ENCODE data around the gene TAB2.

DNA sequence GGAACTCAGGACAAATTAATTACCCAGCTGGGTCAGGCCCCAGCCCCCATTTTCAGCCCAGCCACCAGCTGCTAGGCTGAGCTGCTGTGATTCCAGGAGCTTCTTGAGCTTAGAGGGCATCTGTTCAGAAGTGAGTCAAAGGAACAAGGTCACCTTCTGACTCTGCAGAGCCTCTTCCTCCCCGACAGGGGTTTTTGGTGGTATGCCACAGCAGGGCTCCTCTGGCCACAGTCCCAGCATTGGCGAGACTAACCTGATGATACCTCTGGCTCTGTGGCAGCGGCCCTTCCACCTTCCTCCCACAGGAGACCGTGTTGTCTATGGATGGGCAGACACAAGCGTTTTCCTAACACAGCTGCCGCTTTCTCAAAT lies 127.6 kb downstream of the TAB2 start:
- TF ChIP-seq EZH2 (IDR thresholded peaks at IDR 0.05; ENCODE audit: borderline replicate concordance) (no peak), EZH2phosphoT487 (IDR thresholded peaks at IDR 0.05; ENCODE audit: low read depth, severe bottlenecking, unreplicated experiment) (no peak), CTCF (IDR thresholded peaks at IDR 0.05; ENCODE audit: poor library complexity) (no peak)
